Stimulated activated CD8-positive, alpha-beta memory T cell treated with anti-CD3 and anti-CD28 coated beads, Interleukin-7, amount 100 ng/mL, for 48 hours (primary cell): Measurements from ENCODE around the gene KLB.

ENCODE experiments used
- DNase-seq, 2 donors: peaks; one replicate each; pipeline ENCODE4 v3.0.0-alpha.2; 2020; ENCODE audit warnings: low read depth in 1 of 2; ENCODE audit errors: extremely low read depth in 1 of 2

Gene KLB

GRCh38 chr4:39458505-39459300, 52.0 kb downstream of the KLB start, which contains the start of the genes LIAS and RPL9:
LIAS (plus strand) TSS chr4:39459056; CDS start chr4:39459118, 62 bp downstream.
RPL9 (minus strand) TSS chr4:39458922; CDS start chr4:39458439, 483 bp downstream.
- DNase-seq: peak; percentile 83 to 88

GRCh38 chr4:39464886-39465501, 58.3 kb downstream of the KLB start:
- no peak for DNase-seq

GRCh38 chr4:39466747-39467146, 60.0 kb downstream of the KLB start:
- DNase-seq: no peak

- DNase-seq: no peak
Observed at GRCh38 chr4:39467464-39467863, 60.7 kb downstream of the KLB start.

- DNase-seq: no peak
Observed at GRCh38 chr4:39469429-39470077, 62.8 kb downstream of the KLB start.

GRCh38 chr4:39470402-39470801, 63.7 kb downstream of the KLB start:
- DNase-seq: no peak

- DNase-seq: no peak
Observed at GRCh38 chr4:39472396-39472795, 65.7 kb downstream of the KLB start.

GRCh38 chr4:39476187-39476895, 69.6 kb downstream of the KLB start:
- DNase-seq: no peak

- no peak for DNase-seq
Observed at GRCh38 chr4:39480251-39480650, 73.5 kb downstream of the KLB start.

GRCh38 chr4:39480902-39481695, 74.4 kb downstream of the KLB start:
- no peak for DNase-seq

GRCh38 chr4:39484582-39485272, 78.0 kb downstream of the KLB start:
- DNase-seq: no peak

GRCh38 chr4:39486221-39486804, 79.6 kb downstream of the KLB start:
- DNase-seq: no peak

GRCh38 chr4:39490322-39490721, 83.6 kb downstream of the KLB start:
- DNase-seq: no peak

- DNase-seq: no peak
Observed at GRCh38 chr4:39494354-39494753, 87.6 kb downstream of the KLB start.

GRCh38 chr4:39495446-39496213, 88.9 kb downstream of the KLB start:
- DNase-seq: no peak

- no peak for DNase-seq
Observed at GRCh38 chr4:39497909-39498726, 91.4 kb downstream of the KLB start.

- no peak for DNase-seq
Observed at GRCh38 chr4:39498727-39499020, 91.9 kb downstream of the KLB start.
